Loucy (cell line): ENCODE measurements around the gene CDK5.

Experiments used
- H2AFZ ChIP-seq: fragments of 200-600 bp; sonication (generic); 2 replicates; pipeline ENCODE4 v1.6.0; 2016; ENCODE audit warnings: antibody characterized with exemption, mild to moderate bottlenecking, low read length, moderate library complexity
- H3F3A ChIP-seq: fragments of 200-600 bp; 2 replicates; pipeline ENCODE4 v1.6.0; 2016; ENCODE audit warnings: antibody characterized with exemption, low read depth, mild to moderate bottlenecking
- H3K27me3 ChIP-seq: fragments of 200-600 bp; sonication (generic); 2 replicates; pipeline ENCODE4 v1.6.1; 2014; ENCODE audit warnings: low read length, mild to moderate bottlenecking; ENCODE audit not compliant: insufficient read depth, poor library complexity, severe bottlenecking
- H3K36me3 ChIP-seq: fragments of 200-600 bp; sonication (generic); 2 replicates; pipeline ENCODE4 v1.6.1; 2016; ENCODE audit warnings: low read length; ENCODE audit not compliant: insufficient read depth
- H3K4me1 ChIP-seq: fragments of 200-600 bp; sonication (generic); 2 replicates; pipeline ENCODE4 v1.5.1; 2014; ENCODE audit warnings: low read length, mild to moderate bottlenecking; ENCODE audit not compliant: insufficient read depth, poor library complexity, severe bottlenecking
- H3K4me2 ChIP-seq: fragments of 200-600 bp; sonication (generic); 2 replicates; pipeline ENCODE4 v1.6.0; 2014; ENCODE audit warnings: antibody characterized with exemption, low read length, low read depth, mild to moderate bottlenecking; ENCODE audit not compliant: poor library complexity, severe bottlenecking
- H3K4me3 ChIP-seq: fragments of 200-600 bp; sonication (generic); 2 replicates; pipeline ENCODE4 v1.5.1; 2014; ENCODE audit warnings: low read length, mild to moderate bottlenecking, mixed read lengths; ENCODE audit not compliant: poor library complexity, severe bottlenecking
- H3K79me2 ChIP-seq: fragments of 200-600 bp; sonication (generic); 2 replicates; pipeline ENCODE4 v1.6.1; 2014; ENCODE audit warnings: low read length; ENCODE audit not compliant: insufficient read depth
- H3K9ac ChIP-seq: fragments of 200-600 bp; sonication (generic); 2 replicates; pipeline ENCODE4 v1.6.0; 2014; ENCODE audit warnings: mild to moderate bottlenecking, low read depth, low read length, moderate library complexity; ENCODE audit not compliant: poor library complexity, severe bottlenecking
- H3K9me2 ChIP-seq: fragments of 200-600 bp; sonication (generic); replicated peaks from 2 replicates; pipeline ENCODE4 v1.6.1; 2016; ENCODE audit warnings: low read depth, low read length, mixed read lengths
- H3K9me3 ChIP-seq: fragments of 200-600 bp; sonication (generic); 2 replicates; pipeline ENCODE4 v1.6.1; 2014; ENCODE audit warnings: mild to moderate bottlenecking, antibody characterized with exemption, low read length, low read depth; ENCODE audit not compliant: insufficient read depth
- H4K20me1 ChIP-seq: fragments of 200-600 bp; sonication (generic); 2 replicates; pipeline ENCODE4 v1.6.0; 2014; ENCODE audit warnings: antibody characterized with exemption, low read length, mild to moderate bottlenecking; ENCODE audit not compliant: insufficient read depth, poor library complexity, severe bottlenecking
- CTCF ChIP-seq: fragments of 200-600 bp; sonication (generic); conservative IDR thresholded peaks from 2 replicates; pipeline ENCODE4 v1.5.1; 2014; ENCODE audit warnings: mild to moderate bottlenecking, antibody characterized with exemption, low read length
- EZH2phosphoT487 ChIP-seq: fragments of 200-600 bp; IDR thresholded peaks from 2 replicates; pipeline ENCODE4 v1.6.1; 2018; ENCODE audit warnings: antibody characterized with exemption, mild to moderate bottlenecking, moderate library complexity, borderline replicate concordance

The CDK5 gene

GRCh38 chr7:151032936-151033863, 24.5 kb downstream of the CDK5 start:
- H3K27me3 ChIP-seq, result no peaks in the 10 kb centered on the region
- H3K4me1 ChIP-seq, result peaks cover 13% of the 10 kb centered on the region
- TF ChIP-seq CTCF, result peak; percentile 43
- no peak for TF ChIP-seq EZH2phosphoT487
- H3K4me3 ChIP-seq, result no peak overlapping the region
- no peaks in the 10 kb centered on the region for H3K9me3 ChIP-seq
- no peaks in the 10 kb centered on the region for H4K20me1 ChIP-seq
- peaks cover 6% of the 10 kb centered on the region; the same call in 1 of the 2 replicates for H3K79me2 ChIP-seq
- no peaks in the 10 kb centered on the region for H3F3A ChIP-seq
- no peak overlapping the region for H3K4me2 ChIP-seq
- no peak overlapping the region for H2AFZ ChIP-seq
- H3K9ac ChIP-seq, result no peak overlapping the region
- no peaks in the 10 kb centered on the region for H3K9me2 ChIP-seq
- no peaks in the 10 kb centered on the region for H3K36me3 ChIP-seq

DNA sequence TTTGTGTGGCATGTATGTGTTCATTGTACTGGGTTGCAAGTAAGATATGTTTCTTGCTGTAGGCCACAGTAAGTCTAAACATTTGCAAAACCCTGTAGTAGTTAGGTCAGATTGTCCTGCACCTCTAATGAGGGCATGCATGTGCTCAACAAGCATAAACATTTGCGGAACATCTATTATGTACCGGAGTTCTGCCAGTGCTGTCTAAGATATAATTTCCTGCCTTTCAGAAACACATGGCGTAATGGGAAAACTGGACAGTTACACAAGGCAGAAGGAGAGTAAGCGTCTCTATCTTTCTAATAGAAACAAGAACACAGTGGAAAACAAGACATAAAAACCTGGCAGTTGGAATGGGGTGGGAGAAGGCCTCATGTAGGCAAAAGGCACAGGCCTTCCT, 26.7 kb downstream of the CDK5 start:
- Histone ChIP-seq H3F3A (no peaks in the 10 kb centered on the region), H3K9me3 (no peaks in the 10 kb centered on the region), H3K36me3 (no peaks in the 10 kb centered on the region), H3K27me3 (no peaks in the 10 kb centered on the region), H3K4me2 (no peak overlapping the region), H4K20me1 (no peaks in the 10 kb centered on the region), H2AFZ (no peak overlapping the region), H3K9ac (no peak overlapping the region), H3K4me1 (peaks cover 9% of the 10 kb centered on the region), H3K9me2 (no peaks in the 10 kb centered on the region), H3K4me3 (no peak overlapping the region), H3K79me2 (peaks cover 6% of the 10 kb centered on the region; the same call in 1 of the 2 replicates)
- TF ChIP-seq CTCF (no peak), EZH2phosphoT487 (no peak)

DNA sequence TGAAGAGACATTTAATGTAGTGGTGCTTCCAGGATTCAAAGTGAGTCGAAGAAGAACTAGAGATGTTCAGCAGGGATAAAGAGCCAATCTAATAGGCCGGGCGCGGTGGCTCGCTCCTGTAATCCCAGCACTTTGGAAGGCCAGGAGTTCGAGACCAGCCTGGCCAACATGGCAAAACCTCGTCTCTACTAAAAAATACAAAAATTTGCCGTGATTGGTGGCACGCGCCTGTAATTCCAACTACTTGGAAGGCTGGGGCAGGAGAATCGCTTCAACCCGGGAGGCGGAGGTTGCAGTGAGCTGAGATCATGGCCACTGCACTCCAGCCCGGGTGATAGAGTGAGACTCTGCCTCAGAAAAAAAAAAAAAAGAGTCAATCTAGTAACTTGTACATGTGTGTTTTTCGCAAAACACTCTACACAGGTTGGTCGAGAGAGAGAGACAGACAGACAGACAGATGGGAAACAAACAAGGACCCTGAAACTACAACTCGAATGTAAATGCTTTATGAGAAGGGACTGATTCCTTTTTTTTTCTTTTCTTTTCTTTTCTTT, 28.7 kb downstream of the CDK5 start:
- H3K9ac ChIP-seq, result peak overlapping the region; percentile 85
- H3K4me3 ChIP-seq, result peak overlapping the region; percentile 82
- H3K79me2 ChIP-seq, result peaks cover 6% of the 10 kb centered on the region; the same call in 1 of the 2 replicates
- no peak for TF ChIP-seq CTCF
- no peaks in the 10 kb centered on the region for H3K27me3 ChIP-seq
- no peaks in the 10 kb centered on the region for H3F3A ChIP-seq
- peak overlapping the region; percentile 94 for H2AFZ ChIP-seq
- peaks cover 9% of the 10 kb centered on the region for H3K4me1 ChIP-seq
- H3K9me3 ChIP-seq, result no peaks in the 10 kb centered on the region
- no peaks in the 10 kb centered on the region for H3K36me3 ChIP-seq
- peak overlapping the region; percentile 98 for H3K4me2 ChIP-seq
- no peaks in the 10 kb centered on the region for H3K9me2 ChIP-seq
- no peaks in the 10 kb centered on the region for H4K20me1 ChIP-seq
